Islet precursor cell (in vitro differentiated cells): ENCODE results near the gene RIPOR2.

Experiments used
- DNase-seq: peaks from one replicate; pipeline ENCODE4 v3.0.0-alpha.2; 2018

The RIPOR2 gene

GRCh38 chr6:24874776-24875533, 60.8 kb downstream of the RIPOR2 start:
- no peak for DNase-seq

- DNase-seq: no peak
Measured at GRCh38 chr6:24874128-24874527, 61.6 kb downstream of the RIPOR2 start.

GRCh38 chr6:24872779-24873178, 63.0 kb downstream of the RIPOR2 start:
- DNase-seq: peak; percentile 66

- DNase-seq: no peak
Measured at GRCh38 chr6:24868765-24869164, 67.0 kb downstream of the RIPOR2 start.

- no peak for DNase-seq
Measured at GRCh38 chr6:24867104-24867703, 68.6 kb downstream of the RIPOR2 start.

GRCh38 chr6:24865161-24865560, 70.6 kb downstream of the RIPOR2 start:
- no peak for DNase-seq

GRCh38 chr6:24864343-24864742, 71.4 kb downstream of the RIPOR2 start:
- DNase-seq: no peak

GRCh38 chr6:24861934-24862333, 73.8 kb downstream of the RIPOR2 start:
- DNase-seq: no peak

GRCh38 chr6:24859608-24860200, 76.1 kb downstream of the RIPOR2 start:
- no peak for DNase-seq

GRCh38 chr6:24859132-24859531, 76.6 kb downstream of the RIPOR2 start:
- DNase-seq: no peak

GRCh38 chr6:24858177-24858653, 77.5 kb downstream of the RIPOR2 start:
- no peak for DNase-seq

GRCh38 chr6:24856901-24857670, 78.7 kb downstream of the RIPOR2 start:
- peak; percentile 49 for DNase-seq

GRCh38 chr6:24856246-24856599, 79.5 kb downstream of the RIPOR2 start:
- DNase-seq: no peak

- DNase-seq: peak; percentile 74
Measured at GRCh38 chr6:24855395-24856245, 80.1 kb downstream of the RIPOR2 start.

- no peak for DNase-seq
Measured at GRCh38 chr6:24854077-24854666, 81.6 kb downstream of the RIPOR2 start.

- DNase-seq: no peak
Measured at GRCh38 chr6:24851086-24851485, 84.7 kb downstream of the RIPOR2 start.

- DNase-seq: no peak
Measured at GRCh38 chr6:24849713-24850112, 86.0 kb downstream of the RIPOR2 start.

- no peak for DNase-seq
Measured at GRCh38 chr6:24848461-24848860, 87.3 kb downstream of the RIPOR2 start.

- DNase-seq: no peak
Measured at GRCh38 chr6:24847402-24847801, 88.4 kb downstream of the RIPOR2 start.

GRCh38 chr6:24845578-24845977, 90.2 kb downstream of the RIPOR2 start:
- no peak for DNase-seq

- DNase-seq: no peak
Measured at GRCh38 chr6:24844903-24845302, 90.9 kb downstream of the RIPOR2 start.

GRCh38 chr6:24844061-24844460, 91.7 kb downstream of the RIPOR2 start:
- DNase-seq: no peak
